Measurements from ENCODE around the gene PTGR3. TPM values are rescaled to one million over a fixed set of nuclear protein-coding genes. Genes with fewer than 3 reads are reported as not detected.

Gene PTGR3
- total RNA-seq, 6 experiments from 2014 or later: 37.9 to 47.5 (median 41.8) TPM

DNA sequence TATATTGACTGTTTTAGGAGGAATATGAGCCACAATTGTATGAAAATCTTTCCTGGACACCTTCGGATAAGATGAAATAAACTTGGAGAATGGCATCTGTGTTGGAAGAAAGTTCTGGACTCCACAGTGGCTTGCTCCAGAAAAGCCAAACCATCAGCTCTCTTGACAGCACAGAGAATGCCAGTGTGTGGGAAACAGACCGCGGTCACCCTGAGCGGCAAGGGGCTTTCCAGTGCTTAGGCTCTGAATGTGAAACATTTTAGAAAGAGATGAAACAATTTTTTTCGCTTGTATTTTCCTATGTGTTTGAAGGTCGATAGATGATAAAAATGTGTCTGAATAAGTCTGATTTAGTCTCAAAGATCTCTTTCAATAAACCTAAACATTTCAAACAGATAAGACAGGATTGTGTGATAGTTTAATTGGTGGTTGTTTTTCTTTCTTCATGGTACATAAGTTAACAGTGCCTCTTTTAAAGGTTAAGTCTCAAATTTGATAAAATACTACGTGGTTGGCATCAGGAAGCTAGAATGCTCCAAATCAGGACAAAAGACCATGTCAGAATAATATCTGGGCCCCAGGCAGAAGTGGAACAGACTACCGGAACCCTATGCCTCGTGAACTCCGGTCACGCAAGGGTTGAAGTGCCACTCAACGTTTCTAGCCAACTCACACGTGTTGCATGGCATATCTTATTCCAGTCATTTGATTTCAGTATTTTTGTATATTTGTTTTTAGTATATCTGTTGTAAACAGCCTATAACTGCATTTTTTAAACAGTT, 28.9 kb downstream of the PTGR3 start:
- peaks cover 2% of the 10 kb centered on the region; the same call in 1 of the 2 replicates for H3K27me3 Mint-ChIP-seq (ENCODE audit: insufficient read depth)
- no peak overlapping the region for H3K27ac Mint-ChIP-seq
- DNase-seq: no peak
- no peaks in the 10 kb centered on the region; the same call in 1 of the 2 replicates for H3K9me3 Mint-ChIP-seq
- TF ChIP-seq, protein P1, sequence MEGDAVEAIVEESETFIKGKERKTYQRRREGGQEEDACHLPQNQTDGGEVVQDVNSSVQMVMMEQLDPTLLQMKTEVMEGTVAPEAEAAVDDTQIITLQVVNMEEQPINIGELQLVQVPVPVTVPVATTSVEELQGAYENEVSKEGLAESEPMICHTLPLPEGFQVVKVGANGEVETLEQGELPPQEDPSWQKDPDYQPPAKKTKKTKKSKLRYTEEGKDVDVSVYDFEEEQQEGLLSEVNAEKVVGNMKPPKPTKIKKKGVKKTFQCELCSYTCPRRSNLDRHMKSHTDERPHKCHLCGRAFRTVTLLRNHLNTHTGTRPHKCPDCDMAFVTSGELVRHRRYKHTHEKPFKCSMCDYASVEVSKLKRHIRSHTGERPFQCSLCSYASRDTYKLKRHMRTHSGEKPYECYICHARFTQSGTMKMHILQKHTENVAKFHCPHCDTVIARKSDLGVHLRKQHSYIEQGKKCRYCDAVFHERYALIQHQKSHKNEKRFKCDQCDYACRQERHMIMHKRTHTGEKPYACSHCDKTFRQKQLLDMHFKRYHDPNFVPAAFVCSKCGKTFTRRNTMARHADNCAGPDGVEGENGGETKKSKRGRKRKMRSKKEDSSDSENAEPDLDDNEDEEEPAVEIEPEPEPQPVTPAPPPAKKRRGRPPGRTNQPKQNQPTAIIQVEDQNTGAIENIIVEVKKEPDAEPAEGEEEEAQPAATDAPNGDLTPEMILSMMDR (IDR thresholded peaks at IDR 0.05): no peak
- H3K4me1 Mint-ChIP-seq (ENCODE audit: low read depth): peaks cover 7% of the 10 kb centered on the region; the same call in 1 of the 2 replicates
- H3K36me3 Mint-ChIP-seq (ENCODE audit: low read depth): no peaks in the 10 kb centered on the region
- H3K4me3 Mint-ChIP-seq: no peak overlapping the region

DNA sequence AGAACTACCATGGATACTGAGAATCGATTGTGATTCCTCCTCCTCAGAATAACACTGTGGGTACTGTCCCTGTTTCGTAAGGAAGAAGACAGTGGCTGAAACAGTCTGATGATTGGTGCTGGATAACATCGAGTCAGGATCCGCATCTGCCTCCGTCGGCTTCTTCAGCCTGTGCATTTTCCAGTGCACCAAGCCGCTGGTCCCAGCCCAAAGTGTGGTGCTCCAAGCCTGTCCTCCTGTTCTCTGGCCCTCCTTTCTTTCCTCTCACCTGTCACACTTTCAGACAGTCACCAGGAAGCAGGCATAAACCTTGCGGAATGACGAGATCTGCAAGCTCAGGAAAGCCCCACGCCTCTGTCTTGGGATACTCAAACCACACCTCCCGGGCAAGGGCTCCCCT, 30.6 kb downstream of the PTGR3 start:
- DNase-seq: no peak
- TF ChIP-seq, protein P1 (IDR thresholded peaks at IDR 0.05): no peak
- Mint-ChIP-seq H3K4me3 (no peak overlapping the region), H3K27me3 (ENCODE audit: insufficient read depth) (peaks cover 6% of the 10 kb centered on the region; the same call in 1 of the 2 replicates), H3K9me3 (no peaks in the 10 kb centered on the region; the same call in 1 of the 2 replicates), H3K27ac (no peak overlapping the region), H3K36me3 (ENCODE audit: low read depth) (no peaks in the 10 kb centered on the region), H3K4me1 (ENCODE audit: low read depth) (peaks cover 2% of the 10 kb centered on the region)

DNA sequence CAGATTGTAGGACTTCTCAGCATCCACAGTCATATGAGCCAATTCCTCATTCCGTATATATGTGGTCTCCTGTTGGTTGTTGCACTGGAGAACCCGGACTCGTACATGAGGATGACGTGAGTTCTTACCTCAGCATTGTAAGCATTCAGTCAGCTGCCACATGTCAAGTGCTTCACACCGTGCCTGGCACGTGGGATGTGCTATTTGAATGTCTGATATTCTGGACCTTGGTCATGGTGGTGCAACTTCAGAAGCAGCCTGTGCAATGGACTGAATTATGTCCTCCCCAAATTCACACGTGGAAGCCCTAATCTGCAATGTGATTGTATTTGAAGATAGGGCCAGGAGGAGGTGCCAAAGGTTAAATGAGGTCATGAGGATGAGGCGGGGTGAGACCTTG, 32.1 kb downstream of the PTGR3 start:
- Mint-ChIP-seq H3K9me3 (no peaks in the 10 kb centered on the region; the same call in 1 of the 2 replicates), H3K36me3 (ENCODE audit: low read depth) (no peaks in the 10 kb centered on the region), H3K27me3 (ENCODE audit: insufficient read depth) (peaks cover 9% of the 10 kb centered on the region), H3K4me3 (no peak overlapping the region), H3K4me1 (ENCODE audit: low read depth) (peaks cover 11% of the 10 kb centered on the region), H3K27ac (no peak overlapping the region)
- DNase-seq: no peak
- TF ChIP-seq, protein P1 (IDR thresholded peaks at IDR 0.05): no peak

DNA sequence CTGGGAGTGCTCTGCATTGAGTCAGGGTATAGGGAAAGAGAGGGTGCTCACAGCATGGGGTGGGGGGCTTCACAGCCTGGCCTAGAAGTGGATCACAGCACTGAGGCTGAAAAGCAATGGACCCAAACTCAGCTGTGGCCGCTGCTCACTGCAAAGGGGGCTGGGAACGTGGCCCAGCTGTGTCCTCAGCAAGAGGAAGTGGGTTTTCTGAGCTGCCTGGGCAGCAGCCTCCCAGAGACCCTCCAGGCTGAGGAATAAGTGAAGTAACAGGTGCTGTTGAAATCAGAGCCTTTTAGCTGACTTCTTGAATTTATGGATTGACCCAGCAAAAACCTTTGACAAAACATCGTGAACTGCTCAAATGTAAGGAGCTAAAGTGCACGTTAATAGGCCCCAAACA, 35.2 kb downstream of the PTGR3 start:
- H3K4me1 Mint-ChIP-seq (ENCODE audit: low read depth): peaks cover 11% of the 10 kb centered on the region
- peaks cover 13% of the 10 kb centered on the region for H3K27me3 Mint-ChIP-seq (ENCODE audit: insufficient read depth)
- H3K36me3 Mint-ChIP-seq (ENCODE audit: low read depth): no peaks in the 10 kb centered on the region
- H3K9me3 Mint-ChIP-seq: no peaks in the 10 kb centered on the region
- TF ChIP-seq, protein P1 (IDR thresholded peaks at IDR 0.05): no peak
- no peak overlapping the region for H3K27ac Mint-ChIP-seq
- no peak for DNase-seq
- H3K4me3 Mint-ChIP-seq: no peak overlapping the region

DNA sequence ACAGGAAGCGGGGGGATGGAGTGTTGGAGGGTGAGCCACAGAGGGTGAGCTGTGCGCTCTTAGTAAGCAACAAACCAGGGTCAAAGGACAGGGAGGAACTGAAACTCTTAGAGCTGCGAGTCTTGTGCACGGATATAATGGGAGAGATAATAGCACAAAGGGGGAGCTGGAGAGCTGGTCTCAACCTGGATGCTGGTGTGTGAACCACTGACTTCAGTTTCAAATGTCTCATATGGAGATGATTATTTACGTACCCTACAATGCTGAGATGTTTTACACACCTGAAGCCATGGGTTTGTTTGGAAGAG, 35.9 kb downstream of the PTGR3 start:
- H3K36me3 Mint-ChIP-seq (ENCODE audit: low read depth): no peaks in the 10 kb centered on the region
- TF ChIP-seq, protein P1 (IDR thresholded peaks at IDR 0.05): peak; percentile 22; the same call in 1 of the 2 replicates
- no peak overlapping the region; the same call in 1 of the 2 replicates for H3K4me3 Mint-ChIP-seq
- no peak overlapping the region for H3K27ac Mint-ChIP-seq
- peaks cover 13% of the 10 kb centered on the region for H3K27me3 Mint-ChIP-seq (ENCODE audit: insufficient read depth)
- peak; percentile 11 for DNase-seq
- no peaks in the 10 kb centered on the region for H3K9me3 Mint-ChIP-seq
- peaks cover 11% of the 10 kb centered on the region for H3K4me1 Mint-ChIP-seq (ENCODE audit: low read depth)
